ENCODE results near the gene COA6.

Gene COA6

GRCh38 chr1:234413990-234414389, 40.7 kb downstream of the COA6 start:
- no peak for DNase-seq

DNA sequence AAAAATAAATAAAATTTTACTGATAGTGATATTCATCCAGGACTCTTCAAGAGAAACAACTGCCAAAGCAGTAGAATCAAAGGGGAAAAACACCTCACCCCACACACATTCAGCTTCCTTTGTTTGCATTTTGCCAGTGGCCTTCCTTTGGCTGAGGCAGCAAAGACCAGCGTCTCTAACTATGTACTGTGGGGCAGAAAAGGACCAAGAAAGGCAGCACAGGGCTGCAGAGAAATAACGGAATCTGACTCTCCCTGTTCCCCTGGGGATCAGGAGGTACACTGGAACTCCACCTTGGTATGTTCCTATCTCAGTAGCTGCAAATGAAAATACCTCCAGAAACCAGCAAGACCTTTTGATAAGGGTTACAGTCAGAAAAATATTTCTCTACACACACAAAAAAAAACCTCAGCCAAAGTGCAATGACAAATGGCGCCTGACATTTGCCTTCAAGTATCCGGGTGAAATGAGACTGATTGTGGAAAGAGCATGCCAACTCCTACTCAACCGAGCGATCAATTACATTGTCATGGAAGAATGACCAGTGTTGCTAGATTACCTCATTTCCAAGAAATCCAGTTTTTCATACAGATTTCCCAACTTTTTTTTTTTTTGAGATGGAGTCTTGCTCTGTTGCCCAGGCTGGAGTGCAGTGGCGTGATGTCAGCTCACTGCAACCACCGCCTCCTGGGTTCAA, 54.8 kb downstream of the COA6 start:
- no peak for DNase-seq

GRCh38 chr1:234429434-234429806, 56.2 kb downstream of the COA6 start:
- no peak for DNase-seq

GRCh38 chr1:234430691-234431090, 57.4 kb downstream of the COA6 start:
- DNase-seq, result no peak

DNA sequence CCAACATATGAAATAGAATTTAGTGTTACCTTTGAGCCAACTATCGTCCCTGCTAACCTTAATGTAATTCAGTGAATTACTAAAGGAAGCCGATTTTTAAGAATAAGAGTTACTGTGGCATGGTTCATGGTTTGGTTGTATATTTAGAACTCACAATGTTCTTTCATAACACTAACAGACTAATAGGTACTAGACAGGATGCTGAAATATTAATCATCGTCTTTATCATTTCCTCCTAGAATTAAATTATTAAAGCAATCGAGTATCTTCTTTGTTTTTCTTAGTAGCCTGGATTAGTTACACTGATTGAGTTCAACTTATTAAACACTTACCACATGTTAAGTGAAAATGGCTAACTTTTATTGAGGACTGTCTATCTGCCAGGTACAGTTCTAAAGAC, 58.0 kb downstream of the COA6 start:
- DNase-seq, result no peak

GRCh38 chr1:234433563-234434285, 60.5 kb downstream of the COA6 start:
- no peak for DNase-seq
